HEK293T (cell line): ENCODE data around the gene ITGB2.

ENCODE experiments used
- FOXA1 ChIP-seq: fragments of 450-650 bp; IDR thresholded peaks from 2 replicates; pipeline ENCODE4 v1.6.1; 2016; ENCODE audit warnings: mild to moderate bottlenecking
- FOXK2 ChIP-seq: fragments of 450-650 bp; IDR thresholded peaks from 2 replicates; pipeline ENCODE4 v1.6.1; 2016; ENCODE audit warnings: mild to moderate bottlenecking
- FOXM1 ChIP-seq: fragments of 450-650 bp; IDR thresholded peaks from 2 replicates; pipeline ENCODE4 v1.6.1; 2017; ENCODE audit warnings: mild to moderate bottlenecking, borderline replicate concordance
- HDGF ChIP-seq: fragments of 450-650 bp; IDR thresholded peaks from 2 replicates; pipeline ENCODE4 v1.6.1; 2017; ENCODE audit warnings: antibody characterized with exemption, borderline replicate concordance
- SP1 ChIP-seq: fragments of 450-650 bp; IDR thresholded peaks from 2 replicates; pipeline ENCODE4 v1.6.1; 2017
- TARDBP ChIP-seq: fragments of 450-650 bp; IDR thresholded peaks from 2 replicates; pipeline ENCODE4 v1.6.1; 2016

- TF ChIP-seq FOXK2 (no peak), TARDBP (no peak), FOXM1 (no peak), SP1 (no peak), FOXA1 (no peak), HDGF (no peak)
Observed at GRCh38 chr21:44923480-44924084, 2.9 kb upstream of the ITGB2 start.
